ENCODE measurements around the gene USP32.

The USP32 gene

GRCh38 chr17:60248618-60249289, 143.2 kb downstream of the USP32 start:
- peak overlapping the region; percentile 82 for H3K4me2 ChIP-seq (ENCODE audit: low read depth, low read length, poor library complexity, severe bottlenecking)
- H3K9me2 ChIP-seq (replicated peaks; ENCODE audit: low read depth, low read length), result no peaks in the 10 kb centered on the region
- H3K4me1 ChIP-seq (ENCODE audit: insufficient read depth, low read length, poor library complexity, severe bottlenecking), result peaks cover 21% of the 10 kb centered on the region
- no peaks in the 10 kb centered on the region for H3K27me3 ChIP-seq (ENCODE audit: insufficient read depth, low read length, poor library complexity, severe bottlenecking)
- peak overlapping the region; percentile 64 for H3K9ac ChIP-seq (ENCODE audit: low read depth, low read length, poor library complexity, severe bottlenecking)
- H3F3A ChIP-seq (ENCODE audit: low read depth), result peaks cover 8% of the 10 kb centered on the region; the same call in 1 of the 2 replicates
- peak overlapping the region; percentile 79 for H2AFZ ChIP-seq (ENCODE audit: low read length)
- no peaks in the 10 kb centered on the region for H3K79me2 ChIP-seq (ENCODE audit: insufficient read depth, low read length)
- no peaks in the 10 kb centered on the region for H4K20me1 ChIP-seq (ENCODE audit: insufficient read depth, low read length, poor library complexity, severe bottlenecking)
- TF ChIP-seq CTCF (conservative IDR thresholded peaks at IDR 0.05; ENCODE audit: low read length) (no peak), EZH2phosphoT487 (IDR thresholded peaks at IDR 0.05; ENCODE audit: borderline replicate concordance) (no peak)
- H3K9me3 ChIP-seq (ENCODE audit: insufficient read depth, low read depth, low read length), result no peaks in the 10 kb centered on the region
- peak overlapping the region; percentile 67 for H3K4me3 ChIP-seq (ENCODE audit: low read length, poor library complexity, severe bottlenecking)
- peaks cover 20% of the 10 kb centered on the region for H3K36me3 ChIP-seq (ENCODE audit: insufficient read depth, low read length)

- Histone ChIP-seq H3K36me3 (ENCODE audit: insufficient read depth, low read length) (peaks cover 18% of the 10 kb centered on the region), H3K9ac (ENCODE audit: low read depth, low read length, poor library complexity, severe bottlenecking) (no peak overlapping the region), H2AFZ (ENCODE audit: low read length) (no peak overlapping the region), H3K9me2 (replicated peaks; ENCODE audit: low read depth, low read length) (no peaks in the 10 kb centered on the region), H3K9me3 (ENCODE audit: insufficient read depth, low read depth, low read length) (no peaks in the 10 kb centered on the region), H3K27me3 (ENCODE audit: insufficient read depth, low read length, poor library complexity, severe bottlenecking) (no peaks in the 10 kb centered on the region), H3F3A (ENCODE audit: low read depth) (peaks cover 8% of the 10 kb centered on the region; the same call in 1 of the 2 replicates), H3K4me1 (ENCODE audit: insufficient read depth, low read length, poor library complexity, severe bottlenecking) (peaks cover 21% of the 10 kb centered on the region), H4K20me1 (ENCODE audit: insufficient read depth, low read length, poor library complexity, severe bottlenecking) (no peaks in the 10 kb centered on the region), H3K4me3 (ENCODE audit: low read length, poor library complexity, severe bottlenecking) (no peak overlapping the region), H3K4me2 (ENCODE audit: low read depth, low read length, poor library complexity, severe bottlenecking) (peak overlapping the region; percentile 82), H3K79me2 (ENCODE audit: insufficient read depth, low read length) (no peaks in the 10 kb centered on the region)
- TF ChIP-seq EZH2phosphoT487 (IDR thresholded peaks at IDR 0.05; ENCODE audit: borderline replicate concordance) (no peak), CTCF (conservative IDR thresholded peaks at IDR 0.05; ENCODE audit: low read length) (no peak)
Observed at GRCh38 chr17:60247836-60248461, 144.0 kb downstream of the USP32 start.

GRCh38 chr17:60244656-60245055, 147.3 kb downstream of the USP32 start:
- no peaks in the 10 kb centered on the region for H3K9me2 ChIP-seq (replicated peaks; ENCODE audit: low read depth, low read length)
- H4K20me1 ChIP-seq (ENCODE audit: insufficient read depth, low read length, poor library complexity, severe bottlenecking), result no peaks in the 10 kb centered on the region
- no peak overlapping the region for H3K4me2 ChIP-seq (ENCODE audit: low read depth, low read length, poor library complexity, severe bottlenecking)
- H3K36me3 ChIP-seq (ENCODE audit: insufficient read depth, low read length), result peaks cover 10% of the 10 kb centered on the region; the same call in 1 of the 2 replicates
- no peaks in the 10 kb centered on the region for H3K9me3 ChIP-seq (ENCODE audit: insufficient read depth, low read depth, low read length)
- peaks cover 8% of the 10 kb centered on the region; the same call in 1 of the 2 replicates for H3F3A ChIP-seq (ENCODE audit: low read depth)
- no peaks in the 10 kb centered on the region for H3K79me2 ChIP-seq (ENCODE audit: insufficient read depth, low read length)
- no peaks in the 10 kb centered on the region for H3K27me3 ChIP-seq (ENCODE audit: insufficient read depth, low read length, poor library complexity, severe bottlenecking)
- no peak overlapping the region for H2AFZ ChIP-seq (ENCODE audit: low read length)
- TF ChIP-seq EZH2phosphoT487 (IDR thresholded peaks at IDR 0.05; ENCODE audit: borderline replicate concordance), result no peak
- no peak for TF ChIP-seq CTCF (conservative IDR thresholded peaks at IDR 0.05; ENCODE audit: low read length)
- peaks cover 17% of the 10 kb centered on the region for H3K4me1 ChIP-seq (ENCODE audit: insufficient read depth, low read length, poor library complexity, severe bottlenecking)
- no peak overlapping the region for H3K9ac ChIP-seq (ENCODE audit: low read depth, low read length, poor library complexity, severe bottlenecking)
- H3K4me3 ChIP-seq (ENCODE audit: low read length, poor library complexity, severe bottlenecking), result no peak overlapping the region

Data from Loucy (cell line).